ENCODE measurements around the gene ARID5B. TPM values are rescaled to one million over a fixed set of nuclear protein-coding genes. Genes with fewer than 3 reads are reported as not detected.

ARID5B gene
- total and polyA plus RNA-seq, 2 donors (not counting 3 experiments of a cell fraction or from before 2014, with no cell fraction given): 5.6 to 8.9 TPM

- DNase-seq (ENCODE audit: low read depth, low spot score) (no peak), FAIRE-seq (no peak)
- dilution Hi-C loops (cut with MboI; ENCODE audit: extremely low pct_ligation_motif_present, low sequenced_read_pairs): no loop called here
- BruUV-seq (replicated peaks): no TSS peak
- intact Hi-C loops (cut with micrococcal nuclease): no loop called here
- H3K9ac ChIP-seq (replicated peaks; ENCODE audit: extremely low read depth, insufficient read depth, low read length): no peak overlapping the region
- H3K27ac ChIP-seq (ENCODE audit: insufficient read depth, low read depth, low read length): no peak overlapping the region
- H3K4me2 ChIP-seq (ENCODE audit: insufficient read depth, low read length): no peak overlapping the region
- H2AFZ ChIP-seq (ENCODE audit: low read depth, low read length): no peak overlapping the region
- H3K27me3 ChIP-seq (ENCODE audit: control insufficient read depth in 2 of 2, insufficient read depth in 2 of 2, low read length in 2 of 2): no peaks in the 10 kb centered on the region
- no peaks in the 10 kb centered on the region for H4K20me1 ChIP-seq (replicated peaks; ENCODE audit: control insufficient read depth, extremely low read depth, insufficient read depth, low read length)
- H3K4me3 ChIP-seq (replicated peaks in 1 of 3; ENCODE audit: insufficient read depth in 1 of 3, low read depth in 1 of 3, low read length in 3 of 3): no peak overlapping the region
- no peaks in the 10 kb centered on the region for H3K9me1 ChIP-seq (replicated peaks; ENCODE audit: control insufficient read depth, extremely low read depth, insufficient read depth, low read length)
- H3K4me1 ChIP-seq (ENCODE audit: control insufficient read depth, extremely low read depth, insufficient read depth, low read length): no peaks in the 10 kb centered on the region
- H3K9me3 ChIP-seq (replicated peaks; ENCODE audit: control insufficient read depth, insufficient read depth, low read length): no peaks in the 10 kb centered on the region
- ChIA-PET CTCF (no interaction called here), POLR2A (no interaction called here)
- no peak for TF ChIP-seq GATA2 (IDR thresholded peaks at IDR 0.05; ENCODE audit: insufficient read depth, insufficient read length, low read depth, low read length)
- no peak for TF ChIP-seq JUN (IDR thresholded peaks at IDR 0.05; ENCODE audit: borderline replicate concordance, insufficient read depth, insufficient read length, low read depth)
- no peak for TF ChIP-seq POLR2AphosphoS5 (IDR thresholded peaks at IDR 0.05; ENCODE audit: insufficient read depth, low read depth, low read length)
- H3K79me2 ChIP-seq (ENCODE audit: control insufficient read depth, insufficient read depth, low read length): no peaks in the 10 kb centered on the region
- H3K36me3 ChIP-seq (ENCODE audit: control insufficient read depth in 2 of 2, extremely low read depth in 1 of 2, insufficient read depth in 2 of 2, low read length in 2 of 2): no peaks in the 10 kb centered on the region
Observed at GRCh38 chr10:62008196-62008595, 106.7 kb downstream of the ARID5B start.

GRCh38 chr10:62008946-62009345 lies 107.4 kb downstream of the ARID5B start:
- Histone ChIP-seq H2AFZ (ENCODE audit: low read depth, low read length) (no peak overlapping the region), H3K9me1 (replicated peaks; ENCODE audit: control insufficient read depth, extremely low read depth, insufficient read depth, low read length) (no peaks in the 10 kb centered on the region), H3K9ac (replicated peaks; ENCODE audit: extremely low read depth, insufficient read depth, low read length) (no peak overlapping the region), H3K27me3 (ENCODE audit: control insufficient read depth in 2 of 2, insufficient read depth in 2 of 2, low read length in 2 of 2) (no peaks in the 10 kb centered on the region), H3K27ac (ENCODE audit: insufficient read depth, low read depth, low read length) (no peak overlapping the region), H3K9me3 (replicated peaks; ENCODE audit: control insufficient read depth, insufficient read depth, low read length) (no peaks in the 10 kb centered on the region), H4K20me1 (replicated peaks; ENCODE audit: control insufficient read depth, extremely low read depth, insufficient read depth, low read length) (no peaks in the 10 kb centered on the region), H3K4me1 (ENCODE audit: control insufficient read depth, extremely low read depth, insufficient read depth, low read length) (no peaks in the 10 kb centered on the region), H3K36me3 (ENCODE audit: control insufficient read depth in 2 of 2, extremely low read depth in 1 of 2, insufficient read depth in 2 of 2, low read length in 2 of 2) (no peaks in the 10 kb centered on the region), H3K4me3 (replicated peaks in 1 of 3; ENCODE audit: insufficient read depth in 1 of 3, low read depth in 1 of 3, low read length in 3 of 3) (no peak overlapping the region), H3K79me2 (ENCODE audit: control insufficient read depth, insufficient read depth, low read length) (no peaks in the 10 kb centered on the region), H3K4me2 (ENCODE audit: insufficient read depth, low read length) (no peak overlapping the region)
- CTCF ChIA-PET: no interaction called here
- no peak for FAIRE-seq
- POLR2A ChIA-PET: no interaction called here
- TF ChIP-seq CTCF (IDR thresholded peaks at IDR 0.05; ENCODE audit: extremely low read depth in 1 of 2, insufficient read depth in 1 of 2, low read depth in 1 of 2, low read length in 2 of 2) (no peak), POLR2AphosphoS5 (IDR thresholded peaks at IDR 0.05; ENCODE audit: insufficient read depth, low read depth, low read length) (no peak), GATA2 (IDR thresholded peaks at IDR 0.05; ENCODE audit: insufficient read depth, insufficient read length, low read depth, low read length) (no peak), POLR2A (IDR thresholded peaks at IDR 0.05; ENCODE audit: low read depth, low read length) (no peak), MAX (IDR thresholded peaks at IDR 0.05; ENCODE audit: insufficient read depth, insufficient read length) (no peak), JUN (IDR thresholded peaks at IDR 0.05; ENCODE audit: borderline replicate concordance, insufficient read depth, insufficient read length, low read depth) (no peak), MYC (IDR thresholded peaks at IDR 0.05; ENCODE audit: low read depth, low read length) (no peak), EZH2 (IDR thresholded peaks at IDR 0.05; ENCODE audit: borderline replicate concordance, low read depth, low read length, severe bottlenecking) (no peak)
- DNase-seq (ENCODE audit: low read depth, low spot score): no peak
- BruUV-seq (replicated peaks): no TSS peak
- intact Hi-C loops (cut with micrococcal nuclease): no loop called here
- dilution Hi-C loops (cut with MboI; ENCODE audit: extremely low pct_ligation_motif_present, low sequenced_read_pairs): no loop called here

All from endothelial cell of umbilical vein (primary cell).